Measurements from ENCODE around the gene ZFP36.

ZFP36 gene

DNA sequence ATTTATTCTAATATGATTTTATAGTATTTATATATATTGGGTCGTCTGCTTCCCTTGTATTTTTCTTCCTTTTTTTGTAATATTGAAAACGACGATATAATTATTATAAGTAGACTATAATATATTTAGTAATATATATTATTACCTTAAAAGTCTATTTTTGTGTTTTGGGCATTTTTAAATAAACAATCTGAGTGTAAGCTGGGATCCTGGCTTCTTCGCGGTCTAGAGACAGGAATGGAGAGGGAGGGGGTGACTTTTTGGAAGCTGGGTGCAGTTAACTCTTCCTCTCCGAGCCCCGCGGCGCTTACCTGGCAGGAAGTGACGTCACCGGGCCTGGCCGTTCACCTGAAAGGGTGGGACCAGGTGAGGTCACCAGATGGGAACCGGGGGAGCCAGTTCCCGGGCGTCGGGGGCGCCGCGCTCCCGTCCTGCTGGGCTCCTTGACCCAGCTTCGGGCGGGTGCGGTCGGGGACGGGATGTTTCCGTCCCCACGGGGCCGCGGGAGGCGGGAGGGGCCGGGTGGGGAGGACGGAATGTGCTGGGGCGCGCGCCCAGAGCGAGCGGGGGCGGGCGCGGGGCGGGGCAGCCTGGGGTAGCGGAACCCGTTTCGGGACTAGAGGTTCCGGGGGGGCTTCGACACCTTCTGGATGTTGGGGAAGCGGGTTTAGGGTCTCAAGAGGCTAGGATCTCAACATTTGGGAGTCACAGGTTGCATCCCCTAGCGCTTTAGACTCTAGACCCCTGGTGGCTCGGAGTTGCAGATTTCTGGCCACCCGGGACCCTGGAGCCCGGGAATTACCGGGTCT, 2.8 kb downstream of the ZFP36 start:
- peak; percentile 69 for DNase-seq (ENCODE audit: low spot score)
- TF ChIP-seq, protein P1, sequence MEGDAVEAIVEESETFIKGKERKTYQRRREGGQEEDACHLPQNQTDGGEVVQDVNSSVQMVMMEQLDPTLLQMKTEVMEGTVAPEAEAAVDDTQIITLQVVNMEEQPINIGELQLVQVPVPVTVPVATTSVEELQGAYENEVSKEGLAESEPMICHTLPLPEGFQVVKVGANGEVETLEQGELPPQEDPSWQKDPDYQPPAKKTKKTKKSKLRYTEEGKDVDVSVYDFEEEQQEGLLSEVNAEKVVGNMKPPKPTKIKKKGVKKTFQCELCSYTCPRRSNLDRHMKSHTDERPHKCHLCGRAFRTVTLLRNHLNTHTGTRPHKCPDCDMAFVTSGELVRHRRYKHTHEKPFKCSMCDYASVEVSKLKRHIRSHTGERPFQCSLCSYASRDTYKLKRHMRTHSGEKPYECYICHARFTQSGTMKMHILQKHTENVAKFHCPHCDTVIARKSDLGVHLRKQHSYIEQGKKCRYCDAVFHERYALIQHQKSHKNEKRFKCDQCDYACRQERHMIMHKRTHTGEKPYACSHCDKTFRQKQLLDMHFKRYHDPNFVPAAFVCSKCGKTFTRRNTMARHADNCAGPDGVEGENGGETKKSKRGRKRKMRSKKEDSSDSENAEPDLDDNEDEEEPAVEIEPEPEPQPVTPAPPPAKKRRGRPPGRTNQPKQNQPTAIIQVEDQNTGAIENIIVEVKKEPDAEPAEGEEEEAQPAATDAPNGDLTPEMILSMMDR (IDR thresholded peaks at IDR 0.05; ENCODE audit: extremely low read depth, missing control alignments): no peak

DNA sequence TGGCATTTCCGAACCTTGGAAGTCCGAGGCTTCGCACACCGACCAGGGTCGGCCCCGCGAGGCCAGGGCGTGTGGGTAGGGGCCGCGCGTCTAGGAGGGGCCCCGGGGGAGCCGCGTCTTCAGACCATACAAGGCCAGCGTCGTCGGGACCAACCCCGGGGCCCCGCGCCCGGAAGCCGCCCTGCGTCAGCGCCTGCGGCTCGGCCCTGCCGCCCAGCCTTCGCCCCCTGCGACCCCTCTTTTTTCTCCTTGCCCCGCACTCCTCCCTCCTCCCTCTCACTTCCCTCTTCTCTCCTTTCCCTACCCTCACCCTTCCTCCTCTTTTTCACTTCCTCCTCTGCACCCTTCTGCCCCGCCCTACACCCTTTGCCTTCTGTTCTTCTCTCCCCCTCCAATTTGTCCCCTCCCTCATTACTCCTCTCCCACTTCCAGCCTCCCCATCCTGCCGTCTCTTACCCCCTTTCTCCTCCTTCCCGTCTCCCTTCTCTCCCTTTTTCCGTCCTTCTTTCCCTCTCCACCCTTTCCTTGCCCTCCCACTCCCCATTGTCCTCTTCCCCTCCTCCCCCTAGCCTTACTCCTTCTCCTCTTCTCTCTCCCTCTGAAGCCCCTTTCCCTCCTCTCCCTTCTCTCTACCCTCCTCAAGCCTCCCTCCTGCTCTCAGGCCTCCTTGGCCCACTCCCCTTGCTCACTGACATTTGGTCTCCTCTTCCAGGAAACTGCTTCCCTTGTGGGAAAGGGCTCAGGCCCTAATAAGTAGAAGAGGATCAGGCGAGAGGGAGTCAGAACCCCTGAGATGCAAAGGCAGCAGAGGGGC, 3.6 kb downstream of the ZFP36 start:
- DNase-seq (ENCODE audit: low spot score): peak; percentile 83
- TF ChIP-seq, protein P1 (IDR thresholded peaks at IDR 0.05; ENCODE audit: extremely low read depth, missing control alignments): no peak

DNA sequence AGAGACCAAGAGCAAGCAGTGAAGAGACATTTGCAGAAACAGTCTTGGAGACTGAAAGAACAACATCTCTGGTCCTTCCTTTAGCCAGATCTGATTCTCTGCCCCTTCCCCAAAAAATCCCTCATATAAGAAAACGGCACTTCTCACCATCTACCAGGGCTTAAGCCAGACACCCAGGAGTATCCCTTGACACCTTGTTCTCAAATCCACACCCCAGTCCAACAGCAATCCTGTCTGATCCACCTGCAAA, 4.1 kb downstream of the ZFP36 start:
- no peak for DNase-seq (ENCODE audit: low spot score)

DNA sequence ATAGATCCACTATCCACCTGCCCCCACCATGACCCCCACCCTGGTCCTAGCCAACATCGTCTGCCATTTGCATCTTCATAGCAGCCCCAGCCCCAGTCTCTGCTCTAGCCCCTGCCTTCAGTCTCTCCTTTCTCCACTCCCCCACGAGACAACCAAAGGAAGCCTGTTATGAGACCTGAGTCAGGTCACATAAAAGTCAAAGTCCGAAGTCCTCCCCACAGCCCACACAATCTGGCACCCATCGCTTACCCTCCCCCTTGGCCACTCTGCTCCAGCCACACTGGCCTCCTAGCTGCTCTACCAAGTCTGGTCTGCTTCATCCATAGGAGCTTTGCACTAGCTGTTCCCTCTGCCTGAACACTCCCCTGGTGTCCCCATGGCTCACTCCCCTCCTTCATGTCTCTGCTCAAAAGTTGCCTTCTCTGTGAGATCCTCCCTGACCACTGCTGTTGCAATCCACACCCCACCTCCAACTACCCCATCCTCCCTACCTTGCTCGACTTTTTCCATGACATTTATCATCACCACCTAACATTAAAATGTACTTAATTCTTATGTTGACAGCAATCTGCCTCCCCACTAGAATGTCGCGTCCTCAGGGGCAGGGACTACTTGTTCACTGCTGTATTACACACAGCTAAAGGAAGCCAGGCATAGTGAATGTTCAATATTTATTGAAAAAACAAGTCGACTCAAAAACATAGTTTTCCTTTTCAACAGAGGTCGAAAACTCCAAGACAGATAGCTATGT, 4.6 kb downstream of the ZFP36 start:
- DNase-seq (ENCODE audit: low spot score): peak; percentile 63
- TF ChIP-seq, protein P1 (IDR thresholded peaks at IDR 0.05; ENCODE audit: extremely low read depth, missing control alignments): no peak

More for the DNA sequence above, 4.1 kb downstream of the ZFP36 start:
- TF ChIP-seq, protein P1 (IDR thresholded peaks at IDR 0.05; ENCODE audit: extremely low read depth, missing control alignments): no peak

DNA sequence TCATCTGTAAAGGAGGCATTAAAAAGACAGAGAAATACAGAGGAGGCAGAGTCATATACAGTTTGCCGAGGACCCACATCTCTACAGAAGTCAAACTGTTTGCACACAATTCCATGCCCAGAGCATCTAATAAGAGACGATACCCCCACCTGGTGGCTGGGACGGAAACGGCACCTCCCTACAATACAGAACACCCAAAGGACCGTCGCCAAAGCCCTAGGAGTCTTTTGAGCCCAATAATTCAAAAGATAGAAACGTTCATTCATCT, 5.1 kb downstream of the ZFP36 start:
- TF ChIP-seq, protein P1 (IDR thresholded peaks at IDR 0.05; ENCODE audit: extremely low read depth, missing control alignments): peak; percentile 95
- DNase-seq (ENCODE audit: low spot score): peak; percentile 77

DNA sequence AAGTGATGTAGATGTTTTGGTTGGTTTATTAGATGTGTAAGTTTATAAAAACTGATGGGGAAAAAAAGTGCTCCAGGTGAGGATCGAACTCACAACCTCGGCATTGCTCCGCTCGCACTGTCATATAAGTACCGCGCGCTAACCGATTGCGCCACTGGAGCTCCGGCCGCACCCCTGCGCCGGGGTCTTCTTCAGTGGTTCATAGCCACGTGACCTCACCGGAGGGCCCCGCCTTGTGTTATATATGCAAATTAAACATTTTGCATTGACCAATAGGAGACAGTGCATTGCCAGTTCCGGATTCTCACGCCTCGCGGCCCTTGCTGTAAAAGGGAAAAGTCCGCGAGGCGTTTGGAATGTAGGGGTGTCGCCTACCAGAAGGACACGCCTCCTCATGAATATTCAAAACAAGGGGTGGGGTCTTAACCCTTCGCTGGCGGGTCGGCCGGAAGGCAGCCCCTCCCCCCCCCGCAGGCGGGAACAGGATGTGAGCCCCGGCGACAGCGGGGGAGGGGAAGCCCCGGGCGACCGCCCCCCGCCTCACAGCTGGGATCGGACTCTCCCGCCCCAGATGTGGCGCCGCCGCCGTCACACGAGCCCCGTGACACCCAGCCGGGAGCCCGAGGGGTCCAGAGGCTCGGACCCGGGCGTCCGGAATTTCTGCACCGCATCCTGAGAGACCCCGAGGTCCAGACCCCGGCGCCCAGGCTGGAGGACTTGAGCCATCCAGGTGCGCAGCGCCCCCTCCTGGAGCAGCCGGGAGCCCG, 5.6 kb downstream of the ZFP36 start, which contains the start of gene PLEKHG2:
PLEKHG2 (plus strand) TSS at position 570 of the 767 bp plus-strand sequence. CDS start 1,418 bp downstream, outside the sequence.
- TF ChIP-seq, protein P1 (IDR thresholded peaks at IDR 0.05; ENCODE audit: extremely low read depth, missing control alignments): peak; percentile 54
- peak; percentile 99 for DNase-seq (ENCODE audit: low spot score)

Measured in GM20000 (cell line).